Kidney glomerular epithelial cell (primary cell): Measurements from ENCODE around the gene MINDY4.

Source experiments
- DNase-seq: peaks from one replicate; lab custom pipeline; 2025; lab: John Stamatoyannopoulos, UW

MINDY4 gene

GRCh38 chr7:30877015-30877769, 106.0 kb downstream of the MINDY4 start:
- DNase-seq: no peak

- DNase-seq: no peak
Observed at GRCh38 chr7:30877993-30878392, 106.8 kb downstream of the MINDY4 start.

- DNase-seq: no peak
Observed at GRCh38 chr7:30879139-30880124, 108.2 kb downstream of the MINDY4 start.

GRCh38 chr7:30880125-30880720, 109.0 kb downstream of the MINDY4 start:
- no peak for DNase-seq

GRCh38 chr7:30880941-30881340, 109.7 kb downstream of the MINDY4 start:
- DNase-seq: no peak

GRCh38 chr7:30881448-30881847, 110.2 kb downstream of the MINDY4 start:
- no peak for DNase-seq

GRCh38 chr7:30884881-30885280, 113.7 kb downstream of the MINDY4 start:
- no peak for DNase-seq

GRCh38 chr7:30886608-30887011, 115.4 kb downstream of the MINDY4 start:
- DNase-seq: no peak

GRCh38 chr7:30887464-30887872, 116.3 kb downstream of the MINDY4 start:
- no peak for DNase-seq

GRCh38 chr7:30888747-30889146, 117.5 kb downstream of the MINDY4 start:
- DNase-seq: peak; percentile 58

- DNase-seq: no peak
Observed at GRCh38 chr7:30890226-30890625, 119.0 kb downstream of the MINDY4 start.

GRCh38 chr7:30893357-30893756, 122.1 kb downstream of the MINDY4 start:
- no peak for DNase-seq

- DNase-seq: no peak
Observed at GRCh38 chr7:30894009-30894408, 122.8 kb downstream of the MINDY4 start.

- DNase-seq: no peak
Observed at GRCh38 chr7:30894866-30895605, 123.8 kb downstream of the MINDY4 start.

GRCh38 chr7:30896036-30896435, 124.8 kb downstream of the MINDY4 start:
- no peak for DNase-seq

GRCh38 chr7:30896783-30897637, 125.8 kb downstream of the MINDY4 start:
- DNase-seq: peak; percentile 16

GRCh38 chr7:30897770-30898169, 126.6 kb downstream of the MINDY4 start:
- DNase-seq: no peak

- no peak for DNase-seq
Observed at GRCh38 chr7:30898411-30898810, 127.2 kb downstream of the MINDY4 start.

- DNase-seq: no peak
Observed at GRCh38 chr7:30899066-30899465, 127.8 kb downstream of the MINDY4 start.

- DNase-seq: no peak
Observed at GRCh38 chr7:30899630-30900029, 128.4 kb downstream of the MINDY4 start.

- DNase-seq: no peak
Observed at GRCh38 chr7:30900053-30900452, 128.8 kb downstream of the MINDY4 start.
